H9 (cell line): ENCODE data around the gene STK11. TPM values are rescaled to one million over a fixed set of nuclear protein-coding genes. Genes with fewer than 3 reads are reported as not detected.

ENCODE experiments used
- DNase-seq: peaks from one replicate; pipeline ENCODE4 v3.0.0-alpha.2; 2017
- H2AFZ ChIP-seq: one replicate; pipeline ENCODE4 v1.6.1; 2013; ENCODE audit warnings: mild to moderate bottlenecking, low read length, control low read depth, moderate library complexity
- H2AK5ac ChIP-seq: 2 replicates; pipeline ENCODE4 v1.6.1; 2013; ENCODE audit warnings: low read length, control low read depth, mixed read lengths; ENCODE audit not compliant: insufficient read length
- H2BK120ac ChIP-seq: one replicate; pipeline ENCODE4 v1.6.1; 2013; ENCODE audit warnings: low read depth, mild to moderate bottlenecking, low read length, control low read depth, inconsistent platforms; ENCODE audit not compliant: poor library complexity, severe bottlenecking
- H2BK12ac ChIP-seq: 2 replicates; pipeline ENCODE4 v1.6.1; 2013; ENCODE audit warnings: low read length, control low read depth, mixed read lengths, low read depth; ENCODE audit not compliant: insufficient read length
- H2BK15ac ChIP-seq: 2 replicates; pipeline ENCODE4 v1.6.1; 2013; ENCODE audit warnings: low read depth, low read length, control low read depth
- H2BK20ac ChIP-seq: one replicate; pipeline ENCODE4 v1.6.1; 2013; ENCODE audit warnings: low read depth, mild to moderate bottlenecking, low read length, control low read depth, inconsistent platforms; ENCODE audit not compliant: poor library complexity, severe bottlenecking
- H2BK5ac ChIP-seq: 2 replicates; pipeline ENCODE4 v1.6.1; 2013; ENCODE audit warnings: low read length, control low read depth, mixed read lengths; ENCODE audit not compliant: insufficient read length
- H3K14ac ChIP-seq: 2 replicates; pipeline ENCODE4 v1.6.1; 2013; ENCODE audit warnings: low read length, control low read depth; ENCODE audit not compliant: insufficient read depth
- H3K18ac ChIP-seq: 2 replicates; pipeline ENCODE4 v1.6.1; 2013; ENCODE audit warnings: low read depth, mild to moderate bottlenecking, mixed read lengths, low read length, control low read depth; ENCODE audit not compliant: insufficient read length
- H3K23ac ChIP-seq: 2 replicates; pipeline ENCODE4 v1.6.1; 2013; ENCODE audit warnings: low read length, control low read depth, mixed read lengths, low read depth; ENCODE audit not compliant: insufficient read length
- H3K23me2 ChIP-seq: 2 replicates; pipeline ENCODE4 v1.6.1; 2013; ENCODE audit warnings: low read depth, mild to moderate bottlenecking, mixed read lengths, low read length, control low read depth; ENCODE audit not compliant: insufficient read length, poor library complexity, severe bottlenecking
- H3K27ac ChIP-seq: 2 replicates; pipeline ENCODE4 v1.5.1; 2013; ENCODE audit warnings: low read length, control low read depth, mixed read lengths, low read depth; ENCODE audit not compliant: insufficient read length
- H3K27me3 ChIP-seq: 2 replicates; pipeline ENCODE4 v1.6.1; 2013; ENCODE audit warnings: low read length, control low read depth, inconsistent platforms; ENCODE audit not compliant: insufficient read depth
- H3K4ac ChIP-seq: 2 replicates; pipeline ENCODE4 v1.6.1; 2013; ENCODE audit warnings: low read depth, mild to moderate bottlenecking, control low read depth, inconsistent platforms, low read length, moderate library complexity
- H3K4me1 ChIP-seq: 2 replicates; pipeline ENCODE4 v1.6.1; 2013; ENCODE audit warnings: low read length, control low read depth, inconsistent platforms; ENCODE audit not compliant: insufficient read depth
- H3K4me2 ChIP-seq: 2 replicates; pipeline ENCODE4 v1.6.1; 2013; ENCODE audit warnings: low read length, control low read depth, mixed read lengths; ENCODE audit not compliant: insufficient read length, insufficient read depth
- H3K56ac ChIP-seq: 2 replicates; pipeline ENCODE4 v1.6.1; 2013; ENCODE audit warnings: low read depth, mild to moderate bottlenecking, mixed read lengths, low read length, control low read depth; ENCODE audit not compliant: insufficient read length
- H3K79me1 ChIP-seq: 2 replicates; pipeline ENCODE4 v1.6.1; 2013; ENCODE audit warnings: low read depth, mild to moderate bottlenecking, moderate library complexity, low read length, control low read depth, inconsistent platforms; ENCODE audit not compliant: insufficient read depth, poor library complexity, severe bottlenecking
- H3K79me2 ChIP-seq: 2 replicates; pipeline ENCODE4 v1.6.1; 2013; ENCODE audit warnings: low read length, control low read depth, inconsistent platforms; ENCODE audit not compliant: insufficient read depth
- H3K9ac ChIP-seq: 2 replicates; pipeline ENCODE4 v1.6.1; 2013; ENCODE audit warnings: low read length, control low read depth, mixed read lengths; ENCODE audit not compliant: insufficient read length; ENCODE audit errors: extremely low read depth
- H3K9me3 ChIP-seq: one replicate; pipeline ENCODE4 v1.6.1; 2013; ENCODE audit warnings: low read depth, low read length, inconsistent platforms; ENCODE audit not compliant: control insufficient read depth
- H3T11ph ChIP-seq: one replicate; pipeline ENCODE4 v1.6.1; 2013; ENCODE audit warnings: mild to moderate bottlenecking, low read length, control low read depth, inconsistent platforms
- H4K20me1 ChIP-seq: one replicate; pipeline ENCODE4 v1.6.1; 2013; ENCODE audit not compliant: control insufficient read depth, insufficient read length, insufficient read depth
- H4K5ac ChIP-seq: 2 replicates; pipeline ENCODE4 v1.6.1; 2013; ENCODE audit warnings: low read depth, mild to moderate bottlenecking, mixed read lengths, low read length, control low read depth; ENCODE audit not compliant: insufficient read length
- H4K8ac ChIP-seq: replicated peaks from 2 replicates; pipeline ENCODE4 v1.6.1; 2013; ENCODE audit warnings: low read length, control low read depth, mixed read lengths, low read depth; ENCODE audit not compliant: insufficient read length
- H4K91ac ChIP-seq: 2 replicates; pipeline ENCODE4 v1.6.1; 2013; ENCODE audit warnings: low read depth, mild to moderate bottlenecking, moderate library complexity, mixed read lengths, low read length, control low read depth; ENCODE audit not compliant: insufficient read length
- H3K27ac Mint-ChIP-seq, 3 experiments: 2 replicates in 2 of 3; 3 replicates in 1 of 3; pipeline ENCODE4 v1.8.0; 2020 to 2021; ENCODE audit warnings: mixed read lengths in 3 of 3, mild to moderate bottlenecking in 1 of 3, moderate library complexity in 1 of 3
- H3K27me3 Mint-ChIP-seq: 2 replicates; pipeline ENCODE4 v1.8.0; 2021; ENCODE audit warnings: low read depth, mild to moderate bottlenecking, moderate library complexity, mixed read lengths
- H3K36me3 Mint-ChIP-seq, 3 experiments: 2 replicates in 2 of 3; 3 replicates in 1 of 3; pipeline ENCODE4 v1.8.0; 2020 to 2021; ENCODE audit warnings: low read depth in 3 of 3, mixed read lengths in 3 of 3; ENCODE audit not compliant: insufficient read depth in 1 of 3
- H3K4me1 Mint-ChIP-seq, 2 experiments: 2 replicates each; pipeline ENCODE4 v1.8.0; 2020; ENCODE audit warnings: mixed read lengths in 2 of 2
- H3K4me3 Mint-ChIP-seq, 2 experiments: 2 replicates in 1 of 2; 3 replicates in 1 of 2; pipeline ENCODE4 v1.8.0; 2020 to 2021; ENCODE audit warnings: mild to moderate bottlenecking in 2 of 2, mixed read lengths in 2 of 2, moderate library complexity in 1 of 2
- H3K9me3 Mint-ChIP-seq, 2 experiments: 2 replicates in 1 of 2; 3 replicates in 1 of 2; pipeline ENCODE4 v1.8.0; 2020; ENCODE audit warnings: mild to moderate bottlenecking in 2 of 2, mixed read lengths in 2 of 2, moderate library complexity in 1 of 2
- WGBS: extraction: QIAGEN DNeasy Blood & Tissue Kit; methylation state at CpG from one replicate; pipeline ENCODE4 v1.1.7; 2013; ENCODE audit warnings: missing lambda C conversion rate, low lambda C conversion rate, mixed read lengths; ENCODE audit not compliant: insufficient read length; ENCODE audit errors: extremely low coverage; 5-methylcytosine and 5-hydroxymethylcytosine counted together
- total RNA-seq: library from RNA; stranded (reverse); gene quantifications from 2 replicates; pipeline ENCODE4 v1.2.1, GENCODE V29; 2021
- TF ChIP-seq, protein P1 (sequence below): fragments of 200-600 bp; sonication (generic); conservative IDR thresholded peaks from 3 replicates; pipeline ENCODE4 v1.8.0; 2021; ENCODE audit warnings: antibody characterized with exemption, mild to moderate bottlenecking

STK11 gene
- total RNA-seq, 1 experiment from 2014 or later: 74.3 TPM

DNA sequence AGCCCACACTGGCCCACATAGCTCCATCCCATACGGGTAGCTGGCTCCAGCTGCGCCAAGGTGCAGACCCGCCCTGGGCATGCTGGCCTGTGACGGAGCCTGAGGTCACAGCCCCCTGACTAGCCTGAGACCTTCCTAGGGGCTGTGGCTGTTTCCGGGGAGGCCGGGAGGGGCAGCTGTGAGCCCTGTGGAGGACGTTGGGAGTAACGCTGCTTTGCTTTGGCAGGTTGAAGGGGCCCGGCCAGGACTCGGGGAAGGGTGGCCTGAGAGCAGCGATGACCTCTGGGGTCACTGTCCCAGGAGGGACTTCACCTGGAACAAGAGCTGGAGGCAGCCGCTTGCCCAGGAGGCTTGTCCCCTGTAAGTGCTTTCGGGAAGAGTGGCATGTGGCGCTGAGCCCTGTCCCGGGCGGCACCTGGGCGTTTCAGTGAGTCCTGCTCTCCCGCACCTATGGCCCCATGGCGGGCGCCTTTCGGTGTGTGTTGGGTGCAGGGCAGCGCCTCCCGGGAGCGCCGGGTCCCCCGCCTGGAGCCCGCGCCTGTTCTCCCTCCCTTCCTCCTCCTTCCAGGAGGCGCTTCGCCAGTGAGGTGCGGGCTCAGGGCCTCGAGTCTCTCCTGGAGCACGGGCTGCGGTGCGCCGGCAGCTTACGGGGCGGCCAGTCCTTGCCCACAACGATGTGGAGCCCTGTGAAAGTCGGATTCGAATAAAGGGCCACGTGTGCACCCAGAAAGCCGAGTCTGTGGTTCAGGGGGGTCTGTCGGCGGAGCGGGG lies 68.7 kb downstream of the STK11 start:
- no peak overlapping the region for H2BK12ac ChIP-seq
- H3K23ac ChIP-seq: no peak overlapping the region
- H3T11ph ChIP-seq: no peak overlapping the region
- peaks cover 4% of the 10 kb centered on the region; the same call in 1 of the 2 replicates for H3K79me2 ChIP-seq
- H3K27ac ChIP-seq: no peak overlapping the region
- peak overlapping the region; percentile 62 to 81 for H3K4me3 Mint-ChIP-seq
- no peak overlapping the region for H2BK15ac ChIP-seq
- WGBS: no CpG with 5 or more reads among the region's 46 CpGs
- H4K91ac ChIP-seq: no peak overlapping the region
- H3K18ac ChIP-seq: no peak overlapping the region
- H3K9ac ChIP-seq: no peak overlapping the region
- no peak overlapping the region for H3K4ac ChIP-seq
- no peaks in the 10 kb centered on the region for H3K9me3 ChIP-seq
- H2BK5ac ChIP-seq: no peak overlapping the region
- peak overlapping the region; percentile 95 to 99 (median 96); a peak in 5 of 7 replicates for H3K27ac Mint-ChIP-seq
- no peaks in the 10 kb centered on the region for H4K20me1 ChIP-seq
- H3K23me2 ChIP-seq: peaks cover 16% of the 10 kb centered on the region
- H4K8ac ChIP-seq: no peak overlapping the region
- H3K9me3 Mint-ChIP-seq: no peaks in the 10 kb centered on the region
- H4K5ac ChIP-seq: no peak overlapping the region
- peaks cover 9% of the 10 kb centered on the region for H3K79me1 ChIP-seq
- H3K27me3 Mint-ChIP-seq: no peaks in the 10 kb centered on the region; the same call in 1 of the 2 replicates
- no peak overlapping the region for H2AFZ ChIP-seq
- no peaks in the 10 kb centered on the region for H3K4me1 ChIP-seq
- no peak overlapping the region for H2AK5ac ChIP-seq
- no peak overlapping the region for H3K56ac ChIP-seq
- no peak overlapping the region for H2BK20ac ChIP-seq
- no peak overlapping the region for H2BK120ac ChIP-seq
- H3K27me3 ChIP-seq: no peaks in the 10 kb centered on the region
- DNase-seq: no peak
- H3K14ac ChIP-seq: no peak overlapping the region
- H3K4me2 ChIP-seq: peak overlapping the region; percentile 2
- TF ChIP-seq, protein P1, sequence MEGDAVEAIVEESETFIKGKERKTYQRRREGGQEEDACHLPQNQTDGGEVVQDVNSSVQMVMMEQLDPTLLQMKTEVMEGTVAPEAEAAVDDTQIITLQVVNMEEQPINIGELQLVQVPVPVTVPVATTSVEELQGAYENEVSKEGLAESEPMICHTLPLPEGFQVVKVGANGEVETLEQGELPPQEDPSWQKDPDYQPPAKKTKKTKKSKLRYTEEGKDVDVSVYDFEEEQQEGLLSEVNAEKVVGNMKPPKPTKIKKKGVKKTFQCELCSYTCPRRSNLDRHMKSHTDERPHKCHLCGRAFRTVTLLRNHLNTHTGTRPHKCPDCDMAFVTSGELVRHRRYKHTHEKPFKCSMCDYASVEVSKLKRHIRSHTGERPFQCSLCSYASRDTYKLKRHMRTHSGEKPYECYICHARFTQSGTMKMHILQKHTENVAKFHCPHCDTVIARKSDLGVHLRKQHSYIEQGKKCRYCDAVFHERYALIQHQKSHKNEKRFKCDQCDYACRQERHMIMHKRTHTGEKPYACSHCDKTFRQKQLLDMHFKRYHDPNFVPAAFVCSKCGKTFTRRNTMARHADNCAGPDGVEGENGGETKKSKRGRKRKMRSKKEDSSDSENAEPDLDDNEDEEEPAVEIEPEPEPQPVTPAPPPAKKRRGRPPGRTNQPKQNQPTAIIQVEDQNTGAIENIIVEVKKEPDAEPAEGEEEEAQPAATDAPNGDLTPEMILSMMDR: no peak
- H3K4me1 Mint-ChIP-seq: peaks cover 37 to 45% of the 10 kb centered on the region in 2 experiments
- H3K36me3 Mint-ChIP-seq: peaks cover 36 to 71% (median 54%) of the 10 kb centered on the region in 3 experiments
